ENCODE data around the gene NHLRC4.

GRCh38 chr16:582614-583331 lies 16.0 kb downstream of the NHLRC4 start:
- peak in 1 of 6 experiments; percentile 22 for TF ChIP-seq CTCF (IDR thresholded peaks at IDR 0.05)
- no peak for TF ChIP-seq POLR2A (IDR thresholded peaks at IDR 0.05)
